Cardiac muscle cell (in vitro differentiated cells and primary cell): ENCODE results near the gene ACBD3. TPM values are rescaled to one million over a fixed set of nuclear protein-coding genes. Genes with fewer than 3 reads are reported as not detected.

Experiments used
- DNase-seq, 2 donors: peaks; one replicate each; pipeline versions ENCODE4 v3.0.0 to v3.0.0-alpha.2; 2010 to 2017; ENCODE audit warnings: low read depth in 1 of 2, low spot score in 1 of 2
- H3K27ac ChIP-seq: fragments of 200-600 bp; sonication (generic); 2 replicates; pipeline ENCODE4 v1.5.1; 2016
- H3K27me3 ChIP-seq: fragments of 200-600 bp; sonication (generic); 2 replicates; pipeline ENCODE4 v1.6.0; 2016; ENCODE audit warnings: control low read depth
- H3K36me3 ChIP-seq: fragments of 200-600 bp; sonication (generic); 2 replicates; pipeline ENCODE4 v1.5.1; 2016; ENCODE audit warnings: control low read depth
- H3K4me1 ChIP-seq: fragments of 200-600 bp; sonication (generic); 2 replicates; pipeline ENCODE4 v1.8.1; 2017; ENCODE audit warnings: low read depth, mild to moderate bottlenecking, mixed run types
- H3K4me3 ChIP-seq: fragments of 200-600 bp; sonication (generic); 2 replicates; pipeline ENCODE4 v1.5.1; 2016; ENCODE audit warnings: mild to moderate bottlenecking
- H3K9me3 ChIP-seq: fragments of 200-600 bp; sonication (generic); 2 replicates; pipeline ENCODE4 v1.5.1; 2017; ENCODE audit warnings: low read depth, mild to moderate bottlenecking, control low read depth
- polyA plus RNA-seq: library from polyadenylated mRNA; unstranded; fragments of >200 nt; fragmentation: Nextera tagmentation; extraction: Ambion mirVana; gene quantifications from 2 replicates; pipeline ENCODE4 v1.2.1, GENCODE V29; 2016
- total RNA-seq: library from RNA; depleted of rRNA; stranded (reverse); fragments of >200 nt; gene quantifications from 2 replicates; pipeline ENCODE4 v1.2.3, GENCODE V29; 2016
- TF ChIP-seq, protein P1 (sequence below): IDR thresholded peaks from 2 replicates; pipeline ENCODE4 v1.5.1; 2012; ENCODE audit warnings: low read depth, mild to moderate bottlenecking, low read length

Gene ACBD3
- total and polyA plus RNA-seq, 2 experiments from 2014 or later, result 45.5 to 47.4 TPM

DNA sequence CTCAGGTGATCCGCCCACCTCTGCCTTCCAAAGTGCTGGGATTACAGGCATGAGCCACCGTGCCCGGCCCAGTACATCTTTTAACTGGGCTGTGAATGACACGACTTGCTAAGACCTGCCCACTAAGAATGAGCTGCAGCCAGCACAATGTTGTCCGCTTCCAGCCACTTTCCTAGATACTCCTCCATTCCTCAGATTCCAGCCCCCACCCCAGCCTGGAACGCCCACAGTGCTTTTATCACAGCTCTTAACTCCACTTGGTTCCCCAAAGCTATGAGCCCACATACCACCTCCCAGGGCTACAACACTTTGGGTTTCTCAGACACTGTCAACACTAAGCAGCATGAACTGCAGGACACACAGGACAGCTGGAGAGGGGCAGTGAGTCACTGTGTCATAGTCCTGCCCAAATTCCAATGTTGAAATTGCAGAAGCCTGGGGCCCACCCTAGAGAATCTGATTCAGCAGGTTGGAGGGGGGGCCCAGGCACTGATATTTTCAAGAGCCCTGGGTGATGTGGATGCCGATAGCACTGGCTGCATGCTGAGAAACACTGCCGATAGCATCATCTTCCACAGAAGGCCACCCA, 58.0 kb downstream of the ACBD3 start:
- DNase-seq, result peak; percentile 59 to 76

DNA sequence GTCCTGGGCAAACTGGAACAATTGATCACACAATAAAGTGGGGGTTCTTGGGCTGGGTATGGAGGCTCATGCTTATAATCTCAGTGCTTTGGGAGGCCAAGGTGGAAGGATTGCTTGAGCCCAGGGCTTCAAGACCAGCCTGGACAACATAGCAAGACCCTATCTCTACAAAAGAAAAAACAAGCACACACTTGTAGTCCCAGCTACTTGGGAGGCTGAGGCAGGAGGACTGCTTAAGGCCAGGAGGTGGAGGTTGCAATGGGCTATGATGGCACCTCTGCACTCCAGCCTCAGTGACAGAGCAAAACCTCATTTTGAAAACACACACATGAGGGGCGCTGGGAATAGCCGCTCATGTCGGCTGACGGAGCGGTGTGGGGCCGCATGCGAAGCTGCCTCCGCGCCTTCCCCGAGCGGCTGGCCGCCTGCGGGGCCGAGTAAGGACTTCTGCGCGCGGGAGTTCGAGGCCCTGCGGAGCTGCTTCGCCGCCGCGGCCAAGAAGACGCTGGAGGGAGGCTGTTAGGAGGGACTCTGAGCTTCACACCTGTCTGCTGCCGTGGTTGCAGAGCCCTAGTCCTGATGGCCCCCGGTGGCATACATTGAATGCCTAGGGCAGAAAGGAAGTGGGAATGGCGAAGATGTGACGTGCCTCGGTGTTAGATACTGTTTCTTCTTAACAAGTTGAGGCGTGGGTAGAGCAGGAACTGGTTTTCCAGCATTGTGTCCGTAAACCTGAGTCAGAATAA, 59.5 kb downstream of the ACBD3 start:
- Histone ChIP-seq H3K27me3 (peaks cover 7% of the 10 kb centered on the region), H3K9me3 (no peaks in the 10 kb centered on the region), H3K36me3 (no peaks in the 10 kb centered on the region), H3K4me1 (peaks cover 10% of the 10 kb centered on the region), H3K27ac (no peak overlapping the region), H3K4me3 (no peak overlapping the region)
- no peak for DNase-seq
- TF ChIP-seq, protein P1, sequence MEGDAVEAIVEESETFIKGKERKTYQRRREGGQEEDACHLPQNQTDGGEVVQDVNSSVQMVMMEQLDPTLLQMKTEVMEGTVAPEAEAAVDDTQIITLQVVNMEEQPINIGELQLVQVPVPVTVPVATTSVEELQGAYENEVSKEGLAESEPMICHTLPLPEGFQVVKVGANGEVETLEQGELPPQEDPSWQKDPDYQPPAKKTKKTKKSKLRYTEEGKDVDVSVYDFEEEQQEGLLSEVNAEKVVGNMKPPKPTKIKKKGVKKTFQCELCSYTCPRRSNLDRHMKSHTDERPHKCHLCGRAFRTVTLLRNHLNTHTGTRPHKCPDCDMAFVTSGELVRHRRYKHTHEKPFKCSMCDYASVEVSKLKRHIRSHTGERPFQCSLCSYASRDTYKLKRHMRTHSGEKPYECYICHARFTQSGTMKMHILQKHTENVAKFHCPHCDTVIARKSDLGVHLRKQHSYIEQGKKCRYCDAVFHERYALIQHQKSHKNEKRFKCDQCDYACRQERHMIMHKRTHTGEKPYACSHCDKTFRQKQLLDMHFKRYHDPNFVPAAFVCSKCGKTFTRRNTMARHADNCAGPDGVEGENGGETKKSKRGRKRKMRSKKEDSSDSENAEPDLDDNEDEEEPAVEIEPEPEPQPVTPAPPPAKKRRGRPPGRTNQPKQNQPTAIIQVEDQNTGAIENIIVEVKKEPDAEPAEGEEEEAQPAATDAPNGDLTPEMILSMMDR, result no peak

More for the DNA sequence above, 58.0 kb downstream of the ACBD3 start:
- Histone ChIP-seq H3K27ac (peak overlapping the region; percentile 71), H3K27me3 (no peaks in the 10 kb centered on the region), H3K4me3 (no peak overlapping the region), H3K36me3 (no peaks in the 10 kb centered on the region), H3K9me3 (no peaks in the 10 kb centered on the region), H3K4me1 (peaks cover 10% of the 10 kb centered on the region)
- TF ChIP-seq, protein P1, result no peak

DNA sequence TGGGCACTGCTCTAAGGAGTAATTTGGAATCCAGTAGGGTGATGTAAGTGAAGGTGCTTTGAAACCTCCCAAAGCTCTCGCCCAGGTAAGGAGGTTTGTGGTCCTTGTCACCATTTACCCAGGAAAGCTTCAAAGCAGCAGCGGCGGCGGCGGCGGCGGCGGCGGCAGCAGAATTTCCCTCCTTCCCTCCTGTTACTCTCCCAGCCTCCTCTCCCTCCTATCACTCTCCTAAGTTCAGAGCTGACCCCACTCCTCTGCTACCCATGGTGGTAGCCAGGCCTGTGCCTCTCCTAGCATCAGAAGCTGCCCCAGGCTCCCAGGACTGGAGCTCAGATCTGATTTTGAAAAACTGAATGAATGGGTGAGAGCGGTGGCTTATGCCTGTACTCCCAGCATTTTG, 60.7 kb downstream of the ACBD3 start:
- no peaks in the 10 kb centered on the region for H3K9me3 ChIP-seq
- TF ChIP-seq, protein P1, result no peak

DNA sequence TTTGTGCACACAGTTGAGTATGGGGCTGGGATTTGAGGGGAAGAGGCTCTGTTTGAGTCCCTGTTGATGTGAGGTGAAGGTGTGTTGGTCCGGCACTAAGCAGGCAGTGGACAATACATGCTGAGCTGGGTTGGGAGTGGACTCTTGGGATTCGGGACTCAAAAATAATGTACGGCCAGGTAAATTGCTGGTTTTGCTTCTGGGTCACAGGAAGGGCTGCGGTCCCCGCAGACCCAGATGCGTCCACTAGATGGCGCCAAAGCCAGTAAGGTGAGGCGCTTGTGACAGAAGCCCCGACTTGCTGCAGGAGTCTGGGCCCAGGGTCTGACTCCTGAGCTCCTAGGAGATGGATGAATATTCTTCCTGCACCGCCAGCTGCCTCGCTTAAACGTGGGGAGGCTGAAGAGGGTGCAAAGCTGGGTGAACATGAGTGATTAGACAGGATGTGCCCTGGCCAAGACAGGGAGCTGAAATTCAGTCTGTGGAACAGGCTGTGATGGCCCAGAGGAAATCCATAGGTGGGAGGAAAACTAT, 61.4 kb downstream of the ACBD3 start:
- Histone ChIP-seq H3K27ac (no peak overlapping the region), H3K4me1 (peaks cover 10% of the 10 kb centered on the region), H3K27me3 (peaks cover 7% of the 10 kb centered on the region), H3K4me3 (no peak overlapping the region), H3K9me3 (no peaks in the 10 kb centered on the region), H3K36me3 (no peaks in the 10 kb centered on the region)
- TF ChIP-seq, protein P1, result peak; percentile 96
- peak; percentile 84 to 89 for DNase-seq

More for the DNA sequence above, 60.7 kb downstream of the ACBD3 start:
- H3K27ac ChIP-seq, result no peak overlapping the region
- H3K4me1 ChIP-seq, result peaks cover 10% of the 10 kb centered on the region
- no peak overlapping the region for H3K4me3 ChIP-seq
- no peaks in the 10 kb centered on the region for H3K36me3 ChIP-seq
- H3K27me3 ChIP-seq, result peaks cover 7% of the 10 kb centered on the region
- no peak for DNase-seq

DNA sequence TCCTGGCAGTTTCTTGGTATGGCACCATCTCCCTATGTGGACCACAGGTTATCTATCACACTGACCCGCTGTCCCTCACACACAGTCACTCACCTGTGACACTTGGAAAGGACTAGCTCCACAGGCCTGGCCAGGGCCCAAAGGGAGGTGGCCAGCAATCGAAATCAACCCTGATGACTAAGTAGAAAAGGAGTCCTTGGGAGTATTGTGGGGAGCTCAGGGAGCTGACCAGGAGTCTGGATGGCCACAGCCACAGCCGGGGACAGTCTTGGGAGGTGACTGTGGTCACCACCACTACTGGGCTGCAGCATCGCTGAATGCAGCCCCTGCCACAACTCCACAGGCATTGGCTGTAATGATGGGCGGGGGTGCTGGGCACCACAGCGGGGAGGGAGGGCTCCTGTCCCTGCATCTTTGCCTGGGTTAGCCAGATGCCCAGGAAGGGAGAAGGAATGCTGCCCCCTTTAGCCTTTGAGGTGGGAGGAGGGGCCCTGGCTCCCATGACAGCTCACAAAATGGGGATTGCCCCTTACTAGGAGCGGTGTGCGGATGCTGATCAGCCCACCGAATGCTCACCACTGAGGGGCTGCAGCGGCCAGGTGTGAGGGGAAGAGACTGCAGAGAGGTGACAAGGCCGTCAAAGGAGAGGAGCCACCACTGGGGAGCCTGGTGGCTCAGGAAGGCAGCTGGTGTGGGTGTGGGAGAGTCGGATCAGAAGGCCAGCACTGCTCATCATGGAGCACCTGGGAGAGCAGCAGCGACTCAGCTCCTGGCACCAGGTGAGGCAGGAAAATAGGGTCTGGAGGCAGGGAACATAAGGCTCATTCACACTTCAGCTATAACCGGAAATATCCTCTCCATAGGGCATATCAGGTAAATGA, 62.7 kb downstream of the ACBD3 start:
- Histone ChIP-seq H3K27me3 (peaks cover 7% of the 10 kb centered on the region), H3K9me3 (no peaks in the 10 kb centered on the region), H3K27ac (no peak overlapping the region), H3K4me3 (no peak overlapping the region), H3K4me1 (peaks cover 11% of the 10 kb centered on the region), H3K36me3 (no peaks in the 10 kb centered on the region)
- TF ChIP-seq, protein P1, result no peak
- DNase-seq, result no peak
